Measurements from ENCODE around the gene SLC24A4.
A peak's percentile ranks its signal among the peaks of the same experiment; 100 is the strongest.

SLC24A4 gene

GRCh38 chr14:92465353-92466055 lies 142.5 kb downstream of the SLC24A4 start:
- DNase-seq (ENCODE audit: low read depth, low spot score) = no peak
- H3K27ac ChIP-seq = no peak overlapping the region

- no peak for DNase-seq (ENCODE audit: low read depth, low spot score)
- no peak overlapping the region for H3K27ac ChIP-seq
Observed at GRCh38 chr14:92466059-92466458, 143.1 kb downstream of the SLC24A4 start.

GRCh38 chr14:92469515-92469914 lies 146.6 kb downstream of the SLC24A4 start:
- DNase-seq (ENCODE audit: low read depth, low spot score) = no peak
- H3K27ac ChIP-seq = peak overlapping the region; percentile 73

- peak overlapping the region; percentile 73 for H3K27ac ChIP-seq
- DNase-seq (ENCODE audit: low read depth, low spot score) = peak; percentile 55
Observed at GRCh38 chr14:92470215-92470614, 147.2 kb downstream of the SLC24A4 start.

- H3K27ac ChIP-seq = peak overlapping the region; percentile 73
- no peak for DNase-seq (ENCODE audit: low read depth, low spot score)
Observed at GRCh38 chr14:92470811-92471210, 147.8 kb downstream of the SLC24A4 start.

GRCh38 chr14:92471919-92472318 lies 149.0 kb downstream of the SLC24A4 start:
- DNase-seq (ENCODE audit: low read depth, low spot score) = peak; percentile 34

GRCh38 chr14:92472860-92473259 lies 149.9 kb downstream of the SLC24A4 start:
- no peak for DNase-seq (ENCODE audit: low read depth, low spot score)
- H3K27ac ChIP-seq = peak overlapping the region; percentile 73

More at GRCh38 chr14:92471919-92472318, 149.0 kb downstream of the SLC24A4 start:
- peak overlapping the region; percentile 73 for H3K27ac ChIP-seq

GRCh38 chr14:92473261-92473968 lies 150.4 kb downstream of the SLC24A4 start:
- peak overlapping the region; percentile 73 for H3K27ac ChIP-seq
- no peak for DNase-seq (ENCODE audit: low read depth, low spot score)

GRCh38 chr14:92473969-92474535 lies 151.1 kb downstream of the SLC24A4 start:
- peak overlapping the region; percentile 73 for H3K27ac ChIP-seq
- no peak for DNase-seq (ENCODE audit: low read depth, low spot score)

GRCh38 chr14:92475037-92475436 lies 152.1 kb downstream of the SLC24A4 start:
- no peak for DNase-seq (ENCODE audit: low read depth, low spot score)
- no peak overlapping the region for H3K27ac ChIP-seq

- H3K27ac ChIP-seq = no peak overlapping the region
- DNase-seq (ENCODE audit: low read depth, low spot score) = no peak
Observed at GRCh38 chr14:92475451-92476187, 152.7 kb downstream of the SLC24A4 start.

GRCh38 chr14:92480856-92481255 lies 157.9 kb downstream of the SLC24A4 start:
- H3K27ac ChIP-seq = no peak overlapping the region
- DNase-seq (ENCODE audit: low read depth, low spot score) = no peak

GRCh38 chr14:92481386-92481785 lies 158.4 kb downstream of the SLC24A4 start:
- no peak overlapping the region for H3K27ac ChIP-seq
- DNase-seq (ENCODE audit: low read depth, low spot score) = no peak

GRCh38 chr14:92481811-92482555 lies 159.0 kb downstream of the SLC24A4 start:
- no peak overlapping the region for H3K27ac ChIP-seq
- no peak for DNase-seq (ENCODE audit: low read depth, low spot score)

GRCh38 chr14:92482621-92483319 lies 159.8 kb downstream of the SLC24A4 start:
- DNase-seq (ENCODE audit: low read depth, low spot score) = no peak
- H3K27ac ChIP-seq = no peak overlapping the region

- no peak overlapping the region for H3K27ac ChIP-seq
- DNase-seq (ENCODE audit: low read depth, low spot score) = no peak
Observed at GRCh38 chr14:92484132-92484823, 161.3 kb downstream of the SLC24A4 start.

- DNase-seq (ENCODE audit: low read depth, low spot score) = no peak
- H3K27ac ChIP-seq = no peak overlapping the region
Observed at GRCh38 chr14:92486881-92487280, 163.9 kb downstream of the SLC24A4 start.

- no peak for DNase-seq (ENCODE audit: low read depth, low spot score)
- no peak overlapping the region for H3K27ac ChIP-seq
Observed at GRCh38 chr14:92487513-92488133, 164.7 kb downstream of the SLC24A4 start.
